B cell (primary cell): ENCODE data around the gene DCAF4.

Source experiments
- CTCF ChIP-seq: fragments of 200-600 bp; IDR thresholded peaks from one replicate; pipeline ENCODE4 v1.8.0; 2022; ENCODE audit warnings: antibody characterized with exemption, mild to moderate bottlenecking
- EZH2 ChIP-seq: IDR thresholded peaks from 2 replicates; pipeline ENCODE4 v1.6.1; 2012; ENCODE audit warnings: borderline replicate concordance, low read depth, mild to moderate bottlenecking, moderate library complexity, low read length; ENCODE audit not compliant: insufficient read depth, poor library complexity, severe bottlenecking

DNA sequence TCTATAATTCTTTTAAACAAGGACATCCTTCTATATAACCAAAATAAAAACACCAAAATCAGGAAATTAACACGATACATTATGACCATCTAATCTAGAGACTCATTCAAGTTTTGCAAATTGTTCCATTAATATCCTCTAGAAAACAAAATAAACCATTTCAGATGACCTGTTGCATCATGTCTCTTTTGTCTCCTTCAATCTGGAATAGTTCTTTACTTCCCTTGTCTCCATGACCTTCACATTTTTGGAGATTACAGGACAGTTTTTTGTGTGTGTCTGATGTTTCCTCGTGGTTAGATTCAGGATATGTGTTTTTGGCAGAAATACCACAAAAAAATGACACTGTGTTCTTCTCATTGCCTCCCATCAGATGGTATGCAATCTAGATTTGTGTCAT, 12.5 kb upstream of the DCAF4 start:
- TF ChIP-seq CTCF: no peak
- TF ChIP-seq EZH2: no peak
